Measurements from ENCODE around the gene ANXA4.

The ANXA4 gene

GRCh38 chr2:69779258-69780001 lies 37.5 kb downstream of the ANXA4 start:
- TF ChIP-seq EZH2 (IDR thresholded peaks at IDR 0.05; ENCODE audit: borderline replicate concordance, low read length) (no peak), CTCF (IDR thresholded peaks at IDR 0.05; ENCODE audit: low read length) (no peak)
- Histone ChIP-seq H3K4me2 (ENCODE audit: low read length) (no peak overlapping the region), H3K9me2 (ENCODE audit: low read depth, low read length) (no peaks in the 10 kb centered on the region), H3K4me3 (ENCODE audit: low read depth, low read length, poor library complexity, severe bottlenecking) (no peak overlapping the region), H3K9me3 (ENCODE audit: low read length) (0 out of 2 replicates have a peak, but pooled peaks cover 3% of the 10 kb centered on the region), H3K27ac (ENCODE audit: low read depth, low read length, poor library complexity, severe bottlenecking) (no peak overlapping the region), H3K4me1 (ENCODE audit: insufficient read depth, low read length, severe bottlenecking) (no peaks in the 10 kb centered on the region), H4K20me1 (ENCODE audit: insufficient read depth, low read length) (no peaks in the 10 kb centered on the region), H3K9ac (ENCODE audit: low read length) (no peak overlapping the region), H2AFZ (ENCODE audit: low read length) (no peak overlapping the region), H3K79me2 (ENCODE audit: insufficient read depth, low read length) (no peaks in the 10 kb centered on the region), H3K27me3 (ENCODE audit: insufficient read depth, low read length) (no peaks in the 10 kb centered on the region), H3F3A (ENCODE audit: insufficient read depth, low read length) (no peaks in the 10 kb centered on the region), H3K36me3 (ENCODE audit: insufficient read depth, low read length) (no peaks in the 10 kb centered on the region; the same call in 1 of the 2 replicates)

GRCh38 chr2:69780921-69781320 lies 39.0 kb downstream of the ANXA4 start:
- Histone ChIP-seq H2AFZ (ENCODE audit: low read length) (no peak overlapping the region), H3K4me1 (ENCODE audit: insufficient read depth, low read length, severe bottlenecking) (no peaks in the 10 kb centered on the region), H3K79me2 (ENCODE audit: insufficient read depth, low read length) (no peaks in the 10 kb centered on the region), H4K20me1 (ENCODE audit: insufficient read depth, low read length) (no peaks in the 10 kb centered on the region), H3K4me3 (ENCODE audit: low read depth, low read length, poor library complexity, severe bottlenecking) (no peak overlapping the region), H3K27me3 (ENCODE audit: insufficient read depth, low read length) (no peaks in the 10 kb centered on the region), H3K4me2 (ENCODE audit: low read length) (no peak overlapping the region), H3K27ac (ENCODE audit: low read depth, low read length, poor library complexity, severe bottlenecking) (no peak overlapping the region), H3K36me3 (ENCODE audit: insufficient read depth, low read length) (no peaks in the 10 kb centered on the region; the same call in 1 of the 2 replicates), H3K9me2 (ENCODE audit: low read depth, low read length) (no peaks in the 10 kb centered on the region), H3F3A (ENCODE audit: insufficient read depth, low read length) (no peaks in the 10 kb centered on the region), H3K9ac (ENCODE audit: low read length) (no peak overlapping the region), H3K9me3 (ENCODE audit: low read length) (0 out of 2 replicates have a peak, but pooled peaks cover 3% of the 10 kb centered on the region)
- no peak for TF ChIP-seq CTCF (IDR thresholded peaks at IDR 0.05; ENCODE audit: low read length)

GRCh38 chr2:69781321-69782248 lies 39.7 kb downstream of the ANXA4 start:
- Histone ChIP-seq H3K36me3 (ENCODE audit: insufficient read depth, low read length) (no peaks in the 10 kb centered on the region), H3K79me2 (ENCODE audit: insufficient read depth, low read length) (no peaks in the 10 kb centered on the region), H3K4me2 (ENCODE audit: low read length) (no peak overlapping the region), H4K20me1 (ENCODE audit: insufficient read depth, low read length) (no peaks in the 10 kb centered on the region), H2AFZ (ENCODE audit: low read length) (no peak overlapping the region), H3K27ac (ENCODE audit: low read depth, low read length, poor library complexity, severe bottlenecking) (no peak overlapping the region), H3K9me3 (ENCODE audit: low read length) (0 out of 2 replicates have a peak, but pooled peaks cover 2% of the 10 kb centered on the region), H3K4me1 (ENCODE audit: insufficient read depth, low read length, severe bottlenecking) (no peaks in the 10 kb centered on the region), H3K9me2 (ENCODE audit: low read depth, low read length) (no peaks in the 10 kb centered on the region), H3F3A (ENCODE audit: insufficient read depth, low read length) (no peaks in the 10 kb centered on the region), H3K27me3 (ENCODE audit: insufficient read depth, low read length) (no peaks in the 10 kb centered on the region), H3K9ac (ENCODE audit: low read length) (no peak overlapping the region), H3K4me3 (ENCODE audit: low read depth, low read length, poor library complexity, severe bottlenecking) (no peak overlapping the region)
- TF ChIP-seq CTCF (IDR thresholded peaks at IDR 0.05; ENCODE audit: low read length), result no peak
- no peak for TF ChIP-seq EZH2 (IDR thresholded peaks at IDR 0.05; ENCODE audit: borderline replicate concordance, low read length)

Measured in OCI-LY1 (cell line).